ENCODE results near the gene ZNF593. TPM values are rescaled to one million over a fixed set of nuclear protein-coding genes. Genes with fewer than 3 reads are reported as not detected.

The ZNF593 gene
- total RNA-seq, 2 experiments from 2014 or later: 40.9 to 41.1 TPM

GRCh38 chr1:26195805-26196204 lies 26.1 kb downstream of the ZNF593 start:
- DNase-seq (no peak), ATAC-seq (no peak)
- Mint-ChIP-seq H3K36me3 (ENCODE audit: low read depth) (no peaks in the 10 kb centered on the region), H3K4me1 (ENCODE audit: low read depth) (peaks cover 9% of the 10 kb centered on the region), H3K4me3 (no peak overlapping the region), H3K9me3 (no peaks in the 10 kb centered on the region), H3K27ac (no peak overlapping the region), H3K27me3 (no peaks in the 10 kb centered on the region)
- no peak for TF ChIP-seq CTCF (IDR thresholded peaks at IDR 0.05)
- intact Hi-C loops (cut with micrococcal nuclease): no loop called here
- CTCF ChIA-PET: interaction anchor here (1.4 kb wide), 1 partner anchor 221 kb away, joined by 3 read pairs; no protein-coding TSS in a partner anchor
- POLR2A ChIA-PET: no interaction called here

DNA sequence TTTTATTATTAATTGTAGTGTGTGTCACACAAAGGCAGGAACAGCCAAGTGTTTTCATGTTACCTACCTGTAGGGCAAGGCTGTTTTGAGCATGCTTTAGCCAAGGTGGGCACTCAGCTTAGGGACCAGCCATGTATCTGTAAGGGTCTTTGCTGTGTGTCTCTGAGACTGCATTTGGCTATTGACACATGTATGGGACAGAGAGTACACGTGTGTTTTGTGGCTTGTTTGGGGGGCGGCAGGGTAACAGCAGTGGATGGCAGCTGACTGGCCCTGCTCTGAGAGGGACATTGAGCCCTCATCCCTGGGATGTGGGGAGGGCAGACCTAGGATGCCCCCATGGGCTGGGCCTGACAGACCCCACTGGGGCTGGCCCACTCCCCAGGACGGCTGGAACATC lies 27.6 kb downstream of the ZNF593 start:
- Mint-ChIP-seq H3K4me1 (ENCODE audit: low read depth) (peaks cover 14% of the 10 kb centered on the region), H3K27me3 (no peaks in the 10 kb centered on the region), H3K9me3 (no peaks in the 10 kb centered on the region), H3K36me3 (ENCODE audit: low read depth) (no peaks in the 10 kb centered on the region), H3K4me3 (no peak overlapping the region), H3K27ac (no peak overlapping the region)
- ATAC-seq (no peak), DNase-seq (no peak)
- ChIA-PET POLR2A (no interaction called here), CTCF (interaction anchor here (0.6 to 1.2 kb wide), 2 partner anchors 37 to 52 kb away, joined by 4 to 5 read pairs; partner anchors contain the start of gene CEP85)
- intact Hi-C loops (cut with micrococcal nuclease): no loop called here
- TF ChIP-seq CTCF (IDR thresholded peaks at IDR 0.05): no peak

DNA sequence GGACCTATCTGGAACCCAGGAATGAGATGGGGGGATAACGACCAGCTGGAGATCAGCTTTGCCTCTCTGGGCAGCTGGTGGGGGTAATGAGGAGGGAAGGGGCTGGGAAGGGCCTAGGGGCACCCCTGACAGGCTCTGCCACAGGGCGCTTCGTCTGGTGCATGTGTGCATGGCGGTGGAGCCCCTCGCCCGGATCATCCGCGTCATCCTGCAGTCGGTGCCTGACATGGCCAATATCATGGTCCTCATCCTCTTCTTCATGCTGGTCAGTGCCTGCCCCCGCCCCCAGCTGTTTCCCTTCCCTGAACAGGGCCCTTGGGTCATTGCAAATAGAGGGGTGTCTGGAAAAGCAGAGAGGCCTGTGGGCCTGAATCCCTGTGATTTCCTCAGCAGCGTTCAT lies 28.1 kb downstream of the ZNF593 start:
- CTCF ChIA-PET: interaction anchor here (1.2 kb wide), 1 partner anchor 36 kb away, joined by 5 read pairs; the partner anchor contains the start of gene CEP85
- no peaks in the 10 kb centered on the region for H3K27me3 Mint-ChIP-seq
- intact Hi-C loops (cut with micrococcal nuclease): no loop called here
- H3K9me3 Mint-ChIP-seq: no peaks in the 10 kb centered on the region
- peaks cover 14% of the 10 kb centered on the region for H3K4me1 Mint-ChIP-seq (ENCODE audit: low read depth)
- H3K27ac Mint-ChIP-seq: no peak overlapping the region
- no peak for ATAC-seq
- DNase-seq: no peak
- H3K36me3 Mint-ChIP-seq (ENCODE audit: low read depth): no peaks in the 10 kb centered on the region
- POLR2A ChIA-PET: no interaction called here
- no peak overlapping the region for H3K4me3 Mint-ChIP-seq
- no peak for TF ChIP-seq CTCF (IDR thresholded peaks at IDR 0.05)

- no peak for TF ChIP-seq CTCF (IDR thresholded peaks at IDR 0.05)
- ATAC-seq (no peak), DNase-seq (no peak)
- ChIA-PET POLR2A (no interaction called here), CTCF (interaction anchor here (1.5 to 1.7 kb wide), 2 partner anchors 30 to 32 kb away, joined by 4 read pairs; partner anchors contain the start of gene ZNF593)
- H3K9me3 Mint-ChIP-seq: no peaks in the 10 kb centered on the region
- H3K4me3 Mint-ChIP-seq: no peak overlapping the region
- H3K36me3 Mint-ChIP-seq (ENCODE audit: low read depth): no peaks in the 10 kb centered on the region
- intact Hi-C loops (cut with micrococcal nuclease): no loop called here
- peaks cover 14% of the 10 kb centered on the region for H3K4me1 Mint-ChIP-seq (ENCODE audit: low read depth)
- no peak overlapping the region for H3K27ac Mint-ChIP-seq
- H3K27me3 Mint-ChIP-seq: no peaks in the 10 kb centered on the region
Observed at GRCh38 chr1:26200413-26200812, 30.7 kb downstream of the ZNF593 start.

DNA sequence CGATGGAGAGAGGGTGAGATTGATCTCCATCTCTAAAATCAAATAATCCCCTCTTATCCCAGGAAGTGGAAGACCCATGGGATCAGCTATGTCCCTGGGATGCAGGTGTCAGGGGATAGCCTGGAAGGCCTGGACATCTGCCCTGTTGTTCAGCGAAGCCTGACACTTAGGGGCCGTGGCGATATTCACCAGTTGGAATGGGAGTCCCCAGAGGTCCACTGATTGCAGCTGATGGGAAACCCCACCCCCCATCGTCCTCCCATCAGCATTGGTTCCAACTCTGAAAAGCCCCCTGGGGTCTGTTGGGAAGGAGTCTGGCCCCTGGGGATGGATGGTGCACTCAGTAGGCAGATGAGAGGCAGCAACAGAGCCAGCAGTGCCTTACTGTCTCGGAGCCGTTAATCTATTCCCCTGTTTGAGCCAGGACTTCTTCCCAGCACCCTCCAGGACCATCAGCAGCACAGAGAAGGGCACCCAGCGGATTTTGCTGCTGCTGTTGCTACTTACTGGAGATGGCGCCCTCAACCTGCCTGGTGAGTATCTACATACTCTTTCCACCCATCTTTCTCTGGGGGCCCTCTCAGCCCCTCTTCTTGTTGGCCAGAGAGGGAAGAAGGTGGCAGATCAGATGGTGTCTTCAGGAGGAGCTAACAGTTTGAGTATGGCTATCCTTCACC lies 34.1 kb downstream of the ZNF593 start:
- H3K36me3 Mint-ChIP-seq (ENCODE audit: low read depth): no peaks in the 10 kb centered on the region
- H3K4me1 Mint-ChIP-seq (ENCODE audit: low read depth): peaks cover 14% of the 10 kb centered on the region
- no peaks in the 10 kb centered on the region for H3K9me3 Mint-ChIP-seq
- ChIA-PET CTCF (interaction anchor here (0.7 to 2.2 kb wide), 7 partner anchors 9 to 214 kb away, joined by 3 to 11 read pairs (median 6); partner anchors contain the start of genes CATSPER4, CEP85 and ZNF593), POLR2A (interaction anchor here (0.6 kb wide), 1 partner anchor 14 kb away, joined by 3 read pairs; no protein-coding TSS in a partner anchor)
- no peaks in the 10 kb centered on the region for H3K27me3 Mint-ChIP-seq
- DNase-seq (peak; percentile 25), ATAC-seq (no peak)
- no peak overlapping the region for H3K27ac Mint-ChIP-seq
- TF ChIP-seq CTCF (IDR thresholded peaks at IDR 0.05): no peak
- H3K4me3 Mint-ChIP-seq: no peak overlapping the region
- intact Hi-C loops (cut with micrococcal nuclease): no loop called here

All from activated CD8-positive, alpha-beta T cell treated with anti-CD3 and anti-CD28 coated beads for 36 hours (primary cell).